Ascending aorta (tissue), 2 donors: ENCODE results near the gene ENTREP1. TPM values are rescaled to one million over a fixed set of nuclear protein-coding genes. Genes with fewer than 3 reads are reported as not detected.

Experiments used
- DNase-seq, 2 donors: peaks; one replicate each; pipeline ENCODE4 v3.0.0-alpha.2; 2019; ENCODE audit warnings: low spot score in 2 of 2
- H3K27ac ChIP-seq, 2 donors: fragments of 200-600 bp; sonication (generic); one replicate each; pipeline ENCODE4 v1.5.1; 2016 to 2017; ENCODE audit warnings: mild to moderate bottlenecking in 1 of 2
- H3K27me3 ChIP-seq: fragments of 200-600 bp; sonication (generic); one replicate; pipeline ENCODE4 v1.5.1; 2017
- H3K36me3 ChIP-seq, 2 donors: fragments of 200-600 bp; sonication (generic); one replicate each; pipeline ENCODE4 v1.5.1; 2016
- H3K4me1 ChIP-seq, 2 donors: fragments of 200-600 bp; sonication (generic); one replicate each; pipeline ENCODE4 v1.5.1; 2016 to 2017; ENCODE audit warnings: mild to moderate bottlenecking in 1 of 2
- H3K4me3 ChIP-seq, 2 donors: fragments of 200-600 bp; sonication (generic); one replicate each; pipeline ENCODE4 v1.5.1; 2016 to 2017; ENCODE audit warnings: mild to moderate bottlenecking in 1 of 2
- H3K9me3 ChIP-seq, 2 donors: fragments of 200-600 bp; sonication (generic); one replicate each; pipeline ENCODE4 v1.5.1; 2016
- CTCF ChIP-seq, 3 experiments: fragments of 200-600 bp in 2 of 3; fragments of 450-650 bp in 1 of 3; sonication (generic) in 2 of 3; IDR thresholded peaks; one replicate each; pipeline ENCODE4 v1.5.1; 2016 to 2019; ENCODE audit warnings: antibody characterized with exemption in 3 of 3, mild to moderate bottlenecking in 1 of 3, moderate library complexity in 1 of 3
- intact Hi-C: fragments of 100-400 bp; cut with DNase I; formaldehyde crosslinking; loops from one replicate; pipeline ENCODE4 v1.15.1; 2023
- total RNA-seq: library from RNA; depleted of rRNA; stranded (reverse); fragments of >200 nt; gene quantifications from one replicate; pipeline ENCODE4 v1.1.0, GENCODE V29; 2016

Gene ENTREP1
- total RNA-seq, 1 donor from 2014 or later: 4.2 TPM

- no peak overlapping the region for H3K27ac ChIP-seq
- no peaks in the 10 kb centered on the region for H3K9me3 ChIP-seq
- H3K4me1 ChIP-seq: no peaks in the 10 kb centered on the region
- H3K4me3 ChIP-seq: no peak overlapping the region
- H3K36me3 ChIP-seq: no peaks in the 10 kb centered on the region
- intact Hi-C loops: no loop called here
- TF ChIP-seq CTCF (IDR thresholded peaks at IDR 0.05): no peak
- no peaks in the 10 kb centered on the region for H3K27me3 ChIP-seq
- DNase-seq: no peak
These were observed 7.2 kb downstream of the ENTREP1 start for GRCh38 chr9:69332067-69332685.

- no peak overlapping the region for H3K27ac ChIP-seq
- intact Hi-C loops: no loop called here
- no peaks in the 10 kb centered on the region for H3K9me3 ChIP-seq
- no peak overlapping the region for H3K4me3 ChIP-seq
- no peaks in the 10 kb centered on the region for H3K4me1 ChIP-seq
- no peak for DNase-seq
- H3K36me3 ChIP-seq: no peaks in the 10 kb centered on the region
- H3K27me3 ChIP-seq: no peaks in the 10 kb centered on the region
- no peak for TF ChIP-seq CTCF (IDR thresholded peaks at IDR 0.05)
These were observed 8.7 kb downstream of the ENTREP1 start for GRCh38 chr9:69333716-69334115.

GRCh38 chr9:69334317-69334716, 9.3 kb downstream of the ENTREP1 start:
- no peak overlapping the region for H3K4me3 ChIP-seq
- intact Hi-C loops: no loop called here
- no peak for TF ChIP-seq CTCF (IDR thresholded peaks at IDR 0.05)
- no peaks in the 10 kb centered on the region for H3K9me3 ChIP-seq
- no peaks in the 10 kb centered on the region for H3K27me3 ChIP-seq
- H3K4me1 ChIP-seq: no peaks in the 10 kb centered on the region
- no peak for DNase-seq
- no peaks in the 10 kb centered on the region for H3K36me3 ChIP-seq
- no peak overlapping the region for H3K27ac ChIP-seq

- Histone ChIP-seq H3K9me3 (no peaks in the 10 kb centered on the region), H3K36me3 (no peaks in the 10 kb centered on the region), H3K27ac (no peak overlapping the region), H3K4me1 (no peaks in the 10 kb centered on the region), H3K27me3 (no peaks in the 10 kb centered on the region), H3K4me3 (no peak overlapping the region)
- DNase-seq: no peak
- intact Hi-C loops: no loop called here
- no peak for TF ChIP-seq CTCF (IDR thresholded peaks at IDR 0.05)
These were observed 14.6 kb downstream of the ENTREP1 start for GRCh38 chr9:69339620-69340019.

GRCh38 chr9:69340631-69341030, 15.6 kb downstream of the ENTREP1 start:
- Histone ChIP-seq H3K27ac (no peak overlapping the region), H3K4me1 (no peaks in the 10 kb centered on the region), H3K9me3 (no peaks in the 10 kb centered on the region), H3K36me3 (no peaks in the 10 kb centered on the region), H3K27me3 (no peaks in the 10 kb centered on the region), H3K4me3 (no peak overlapping the region)
- intact Hi-C loops: no loop called here
- no peak for DNase-seq
- TF ChIP-seq CTCF (IDR thresholded peaks at IDR 0.05): no peak

- TF ChIP-seq CTCF (IDR thresholded peaks at IDR 0.05): no peak
- no peaks in the 10 kb centered on the region for H3K36me3 ChIP-seq
- H3K9me3 ChIP-seq: no peaks in the 10 kb centered on the region
- no peak for DNase-seq
- intact Hi-C loops: no loop called here
- no peak overlapping the region for H3K27ac ChIP-seq
- no peaks in the 10 kb centered on the region for H3K4me1 ChIP-seq
- no peaks in the 10 kb centered on the region for H3K27me3 ChIP-seq
- no peak overlapping the region for H3K4me3 ChIP-seq
These were observed 17.8 kb downstream of the ENTREP1 start for GRCh38 chr9:69342769-69343168.
